Measurements from ENCODE around the gene TMEM132C. TPM values are rescaled to one million over a fixed set of nuclear protein-coding genes. Genes with fewer than 3 reads are reported as not detected.

Gene TMEM132C
- total RNA-seq, 4 donors from 2014 or later: 0.13 to 7.6 (median 0.37) TPM

- H3K27me3 ChIP-seq: no peaks in the 10 kb centered on the region
- no peak for TF ChIP-seq POLR2A (IDR thresholded peaks at IDR 0.05)
- TF ChIP-seq CTCF (IDR thresholded peaks at IDR 0.05): no peak
- no peak overlapping the region for H3K27ac ChIP-seq
- H3K4me1 ChIP-seq: no peaks in the 10 kb centered on the region
- H3K4me3 ChIP-seq: no peak overlapping the region
- intact Hi-C loops (cut with DNase I): no loop called here
- H3K9me3 ChIP-seq: peaks cover 0 to 4% (median 0%) of the 10 kb centered on the region in 3 donors
- H3K36me3 ChIP-seq: no peaks in the 10 kb centered on the region
- DNase-seq: no peak
- 36 to 40% methylated on average over 4 of the region's 4 CpGs for WGBS, 2 donors
These were observed 339.1 kb downstream of the TMEM132C start for GRCh38 chr12:128606051-128606450.

DNA sequence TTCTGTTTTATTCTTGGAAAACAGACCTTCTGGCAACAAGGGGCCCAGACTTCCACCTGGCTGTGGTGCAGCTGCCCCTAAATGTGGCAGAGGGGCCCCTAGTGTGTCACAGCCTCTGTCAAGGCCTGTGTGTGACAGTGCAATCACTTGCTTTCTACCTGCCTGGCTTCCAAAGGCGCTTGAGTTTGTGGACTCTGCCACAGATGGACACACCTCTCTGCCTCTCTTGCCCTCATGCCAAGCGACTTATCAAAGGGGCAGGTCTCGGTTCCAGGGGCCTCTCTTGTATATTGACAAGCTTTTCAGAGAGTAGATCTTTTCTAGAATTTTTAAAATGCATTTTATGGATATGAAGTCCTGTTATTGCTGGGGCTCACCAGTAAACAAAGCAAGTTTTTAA is 339.6 kb downstream of the TMEM132C start:
- no peaks in the 10 kb centered on the region for H3K27me3 ChIP-seq
- no peak for DNase-seq
- peaks cover 0 to 4% (median 0%) of the 10 kb centered on the region in 3 donors for H3K9me3 ChIP-seq
- H3K4me1 ChIP-seq: no peaks in the 10 kb centered on the region
- WGBS, 2 donors: 33 to 39% methylated on average over 1 to 3 of the region's 3 CpGs
- H3K4me3 ChIP-seq: no peak overlapping the region
- no peak for TF ChIP-seq POLR2A (IDR thresholded peaks at IDR 0.05)
- no peak for TF ChIP-seq CTCF (IDR thresholded peaks at IDR 0.05)
- H3K27ac ChIP-seq: no peak overlapping the region
- H3K36me3 ChIP-seq: no peaks in the 10 kb centered on the region
- intact Hi-C loops (cut with DNase I): no loop called here

GRCh38 chr12:128606970-128607369 is 340.0 kb downstream of the TMEM132C start:
- no peaks in the 10 kb centered on the region for H3K36me3 ChIP-seq
- DNase-seq: no peak
- TF ChIP-seq CTCF (IDR thresholded peaks at IDR 0.05): no peak
- no peak for TF ChIP-seq POLR2A (IDR thresholded peaks at IDR 0.05)
- intact Hi-C loops (cut with DNase I): no loop called here
- H3K27me3 ChIP-seq: no peaks in the 10 kb centered on the region
- WGBS, 2 donors: 71 to 75% methylated on average over 4 of the region's 4 CpGs
- no peak overlapping the region for H3K27ac ChIP-seq
- H3K4me3 ChIP-seq: no peak overlapping the region
- no peaks in the 10 kb centered on the region for H3K4me1 ChIP-seq
- H3K9me3 ChIP-seq: peaks cover 0 to 4% (median 0%) of the 10 kb centered on the region in 3 donors

DNA sequence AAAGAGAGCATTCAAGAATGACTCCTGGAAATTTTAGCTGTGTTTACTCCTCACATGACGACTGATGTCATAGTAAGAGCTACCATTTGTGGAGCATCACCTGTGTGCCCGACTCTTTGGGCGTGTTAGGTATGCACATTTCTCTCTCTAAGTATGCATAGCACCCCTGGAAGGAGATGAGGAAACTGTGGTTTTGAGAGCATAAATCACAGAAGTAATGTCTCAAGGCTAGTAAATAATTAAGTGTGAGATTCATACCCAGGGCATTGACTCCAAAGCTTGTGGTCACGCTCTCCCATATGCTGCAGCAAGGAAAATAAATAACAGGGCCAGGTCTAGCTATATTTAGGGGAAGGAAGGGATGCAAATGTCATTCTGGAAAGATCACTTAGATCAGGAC is 340.7 kb downstream of the TMEM132C start:
- no peak for TF ChIP-seq CTCF (IDR thresholded peaks at IDR 0.05)
- TF ChIP-seq POLR2A (IDR thresholded peaks at IDR 0.05): no peak
- H3K4me1 ChIP-seq: peaks cover 0 to 2% (median 0%) of the 10 kb centered on the region in 3 donors
- no peak for DNase-seq
- WGBS, 2 donors: 64 to 67% methylated on average over 4 of the region's 4 CpGs
- H3K27me3 ChIP-seq: no peaks in the 10 kb centered on the region
- H3K4me3 ChIP-seq: no peak overlapping the region
- H3K36me3 ChIP-seq: no peaks in the 10 kb centered on the region
- H3K27ac ChIP-seq: no peak overlapping the region
- intact Hi-C loops (cut with DNase I): no loop called here
- peaks cover 0 to 4% (median 0%) of the 10 kb centered on the region in 3 donors for H3K9me3 ChIP-seq

GRCh38 chr12:128609861-128610260 is 342.9 kb downstream of the TMEM132C start:
- intact Hi-C loops (cut with DNase I): no loop called here
- TF ChIP-seq CTCF (IDR thresholded peaks at IDR 0.05): no peak
- Histone ChIP-seq H3K27ac (no peak overlapping the region), H3K4me1 (peaks cover 0 to 6% (median 0%) of the 10 kb centered on the region in 3 donors), H3K4me3 (no peak overlapping the region), H3K36me3 (no peaks in the 10 kb centered on the region), H3K27me3 (no peaks in the 10 kb centered on the region), H3K9me3 (peaks cover 0 to 4% (median 0%) of the 10 kb centered on the region in 3 donors)
- no peak for DNase-seq
- 67 to 81% methylated on average over 2 of the region's 2 CpGs for WGBS, 2 donors

Measured in esophagus squamous epithelium (tissue), 5 donors.